Testis (tissue), 2 donors: ENCODE measurements around the gene C2orf76.

ENCODE experiments used
- POLR2A ChIP-seq: fragments of 450-650 bp; IDR thresholded peaks from one replicate; pipeline ENCODE4 v1.6.1; 2017; ENCODE audit warnings: antibody characterized with exemption, mild to moderate bottlenecking, moderate library complexity
- TF ChIP-seq, protein P1 (sequence below), 3 experiments: fragments of 450-650 bp in 2 of 3; fragments of 200-600 bp in 1 of 3; sonication (generic) in 1 of 3; IDR thresholded peaks; one replicate each; pipeline ENCODE4 v1.5.1; 2016 to 2019; ENCODE audit warnings: antibody characterized with exemption in 3 of 3, mild to moderate bottlenecking in 2 of 3, moderate library complexity in 1 of 3

DNA sequence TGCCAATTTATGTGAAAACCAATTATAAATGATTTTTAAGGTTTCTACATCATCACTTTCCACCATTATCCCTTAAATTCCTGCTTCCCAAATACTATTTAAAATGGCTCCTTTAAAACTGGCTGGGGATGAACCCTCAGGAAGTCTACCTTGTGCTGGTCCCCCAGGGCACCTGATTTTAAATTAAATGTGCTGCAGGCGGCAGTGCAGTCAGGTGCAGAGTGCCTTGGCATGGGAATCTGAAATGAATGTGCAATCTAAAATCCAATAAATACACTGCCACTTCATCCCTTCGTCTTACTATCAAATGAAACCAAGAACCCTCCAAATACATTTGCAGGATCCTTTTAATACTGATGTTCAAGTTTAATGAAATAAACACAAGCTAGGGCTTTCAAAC lies 61.8 kb downstream of the C2orf76 start:
- TF ChIP-seq, protein P1, sequence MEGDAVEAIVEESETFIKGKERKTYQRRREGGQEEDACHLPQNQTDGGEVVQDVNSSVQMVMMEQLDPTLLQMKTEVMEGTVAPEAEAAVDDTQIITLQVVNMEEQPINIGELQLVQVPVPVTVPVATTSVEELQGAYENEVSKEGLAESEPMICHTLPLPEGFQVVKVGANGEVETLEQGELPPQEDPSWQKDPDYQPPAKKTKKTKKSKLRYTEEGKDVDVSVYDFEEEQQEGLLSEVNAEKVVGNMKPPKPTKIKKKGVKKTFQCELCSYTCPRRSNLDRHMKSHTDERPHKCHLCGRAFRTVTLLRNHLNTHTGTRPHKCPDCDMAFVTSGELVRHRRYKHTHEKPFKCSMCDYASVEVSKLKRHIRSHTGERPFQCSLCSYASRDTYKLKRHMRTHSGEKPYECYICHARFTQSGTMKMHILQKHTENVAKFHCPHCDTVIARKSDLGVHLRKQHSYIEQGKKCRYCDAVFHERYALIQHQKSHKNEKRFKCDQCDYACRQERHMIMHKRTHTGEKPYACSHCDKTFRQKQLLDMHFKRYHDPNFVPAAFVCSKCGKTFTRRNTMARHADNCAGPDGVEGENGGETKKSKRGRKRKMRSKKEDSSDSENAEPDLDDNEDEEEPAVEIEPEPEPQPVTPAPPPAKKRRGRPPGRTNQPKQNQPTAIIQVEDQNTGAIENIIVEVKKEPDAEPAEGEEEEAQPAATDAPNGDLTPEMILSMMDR (IDR thresholded peaks at IDR 0.05) = no peak
- TF ChIP-seq POLR2A = no peak
